AG04450 (cell line): ENCODE measurements around the gene SHISA7. TPM values are rescaled to one million over a fixed set of nuclear protein-coding genes. Genes with fewer than 3 reads are reported as not detected.

Experiments
- CTCF ChIA-PET: fragments of 300-600, 350-600 bp; formaldehyde crosslinking; extraction: SDS; loops from one replicate; lab custom pipeline; 2022; ENCODE audit warnings: antibody characterized with exemption, inconsistent platforms; lab: Charles Lee
- POLR2A ChIA-PET: fragments of 350-600 bp; formaldehyde crosslinking; extraction: SDS; loops from one replicate; lab custom pipeline; 2021; ENCODE audit warnings: antibody characterized with exemption, inconsistent platforms; lab: Yijun Ruan, JAX
- DNase-seq: peaks from one replicate; pipeline ENCODE4 v3.0.0-alpha.2; 2011; ENCODE audit warnings: low read depth, low spot score
- H3K27ac ChIP-seq: one replicate; pipeline ENCODE4 v1.5.1; 2012; ENCODE audit warnings: low read depth, low read length, control low read depth
- H3K27me3 ChIP-seq: one replicate; pipeline ENCODE4 v1.6.0; 2012; ENCODE audit warnings: low read length; ENCODE audit not compliant: control insufficient read depth, insufficient read depth
- H3K4me3 ChIP-seq: 2 replicates; pipeline ENCODE4 v1.5.1; 2011; ENCODE audit warnings: mild to moderate bottlenecking, low read depth, low read length, control low read depth
- H3K9me3 ChIP-seq: 2 replicates; pipeline ENCODE4 v1.5.1; 2012; ENCODE audit warnings: low read length; ENCODE audit not compliant: control insufficient read depth, insufficient read depth
- polyA minus RNA-seq: library from RNA; depleted of rRNA, polyadenylated mRNA; stranded (reverse); fragments of >200 nt; gene quantifications from 2 replicates; pipeline ENCODE4 v1.2.3, GENCODE V29; 2011; rRNA and poly(A)+ RNA removed
- polyA plus RNA-seq: library from polyadenylated mRNA; depleted of rRNA; stranded (reverse); fragments of >200 nt; gene quantifications from 2 replicates; pipeline ENCODE4 v1.2.3, GENCODE V29; 2011; rRNA removed
- TF ChIP-seq, protein P1 (sequence below): IDR thresholded peaks from 2 replicates; pipeline ENCODE4 v1.5.1; 2011; ENCODE audit warnings: low read depth, low read length, control low read depth, inconsistent platforms

The SHISA7 gene
- polyA plus RNA-seq (0.01 TPM in 1 of 2 replicates, not detected in the other), polyA minus RNA-seq (0.04 and 0.18 TPM in 2 replicates)

DNA sequence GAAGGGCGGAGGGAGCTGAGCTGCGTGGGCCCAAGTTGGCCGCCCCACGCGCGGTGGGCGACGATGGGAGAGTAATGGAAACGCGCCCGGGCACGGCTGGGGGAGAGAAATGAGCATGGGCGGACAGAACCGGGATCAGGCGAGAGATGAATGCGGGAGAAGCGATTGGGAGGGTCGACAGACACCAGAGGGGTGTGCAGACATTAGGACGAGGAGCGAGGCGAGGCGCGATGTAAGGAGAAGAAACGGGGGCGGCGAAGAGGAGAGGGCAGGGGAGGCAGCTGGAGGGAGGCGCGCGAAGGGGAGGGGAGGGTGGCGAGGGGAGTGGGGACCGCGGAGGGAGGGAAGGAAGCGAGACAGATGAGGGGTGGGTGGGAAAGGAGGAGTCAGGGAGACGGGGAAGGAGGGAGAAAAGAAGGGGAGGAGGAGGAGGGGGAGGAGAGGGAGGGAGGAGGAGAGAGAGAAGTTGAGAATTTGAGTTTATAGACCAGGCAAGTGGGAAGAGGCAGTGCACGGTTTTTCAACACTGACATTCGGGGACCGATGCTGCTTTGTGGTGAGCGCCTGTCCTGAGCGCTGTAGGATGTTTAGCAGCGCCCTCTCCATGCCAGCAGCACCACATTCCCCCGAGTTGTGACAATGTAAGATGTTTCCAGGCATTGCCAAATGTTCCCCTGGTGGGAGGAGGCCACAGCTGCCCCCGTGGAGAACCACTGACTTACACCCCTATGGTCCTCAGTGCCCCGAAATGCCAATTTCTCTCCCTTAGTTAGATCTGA is at the start of gene SHISA7:
TSS of gene SHISA7 (minus strand) at position 256 of the 779 bp plus-strand sequence. CDS start 437 bp downstream, outside the sequence.
- ChIA-PET POLR2A (no interaction called here), CTCF (no interaction called here)
- DNase-seq, result no peak
- Histone ChIP-seq H3K9me3 (peaks cover 8% of the 10 kb centered on the region; the same call in 1 of the 2 replicates), H3K4me3 (no peak within 1 kb of the TSS), H3K27me3 (peaks cover 66% of the 10 kb centered on the region), H3K27ac (no peak within 1 kb of the TSS)
- TF ChIP-seq, protein P1, sequence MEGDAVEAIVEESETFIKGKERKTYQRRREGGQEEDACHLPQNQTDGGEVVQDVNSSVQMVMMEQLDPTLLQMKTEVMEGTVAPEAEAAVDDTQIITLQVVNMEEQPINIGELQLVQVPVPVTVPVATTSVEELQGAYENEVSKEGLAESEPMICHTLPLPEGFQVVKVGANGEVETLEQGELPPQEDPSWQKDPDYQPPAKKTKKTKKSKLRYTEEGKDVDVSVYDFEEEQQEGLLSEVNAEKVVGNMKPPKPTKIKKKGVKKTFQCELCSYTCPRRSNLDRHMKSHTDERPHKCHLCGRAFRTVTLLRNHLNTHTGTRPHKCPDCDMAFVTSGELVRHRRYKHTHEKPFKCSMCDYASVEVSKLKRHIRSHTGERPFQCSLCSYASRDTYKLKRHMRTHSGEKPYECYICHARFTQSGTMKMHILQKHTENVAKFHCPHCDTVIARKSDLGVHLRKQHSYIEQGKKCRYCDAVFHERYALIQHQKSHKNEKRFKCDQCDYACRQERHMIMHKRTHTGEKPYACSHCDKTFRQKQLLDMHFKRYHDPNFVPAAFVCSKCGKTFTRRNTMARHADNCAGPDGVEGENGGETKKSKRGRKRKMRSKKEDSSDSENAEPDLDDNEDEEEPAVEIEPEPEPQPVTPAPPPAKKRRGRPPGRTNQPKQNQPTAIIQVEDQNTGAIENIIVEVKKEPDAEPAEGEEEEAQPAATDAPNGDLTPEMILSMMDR, result no peak

DNA sequence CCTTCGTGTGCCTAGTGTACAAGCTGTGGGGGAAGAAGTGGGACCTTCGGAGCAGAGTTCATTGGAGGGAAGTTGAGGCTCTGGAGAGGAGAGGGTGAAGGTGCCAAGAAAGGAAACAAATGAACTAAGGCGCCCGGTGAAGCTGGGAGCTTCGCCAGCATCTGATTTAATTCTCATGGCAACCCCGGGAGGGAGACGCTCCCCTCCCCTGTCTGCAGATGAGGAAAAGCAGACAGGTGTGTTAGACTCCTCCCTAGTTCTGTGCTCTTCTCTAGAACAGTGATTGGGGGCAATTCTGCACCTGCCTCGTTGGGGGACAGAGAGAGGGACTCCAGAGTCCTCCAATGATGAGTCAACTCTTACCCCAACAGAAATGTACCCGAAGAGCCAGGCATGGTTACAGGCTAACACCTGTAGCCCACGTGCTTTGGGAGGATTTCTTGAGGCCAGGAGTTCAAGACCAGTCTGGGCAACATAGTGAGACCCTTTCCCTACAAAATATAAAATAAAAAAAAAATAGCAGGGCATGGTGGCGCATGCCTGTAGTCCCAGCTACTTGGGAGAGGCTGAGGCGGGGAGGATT is 49.4 kb upstream of the SHISA7 start:
- no peak for DNase-seq
- Histone ChIP-seq H3K9me3 (no peaks in the 10 kb centered on the region), H3K27me3 (no peaks in the 10 kb centered on the region), H3K27ac (no peak overlapping the region), H3K4me3 (no peak overlapping the region)
- ChIA-PET CTCF (interaction anchor here (7.6 to 8.4 kb wide), 2 partner anchors 12 to 24 kb away, joined by 62 to 69 read pairs; no protein-coding TSS in a partner anchor), POLR2A (no interaction called here)
- TF ChIP-seq, protein P1, result no peak

DNA sequence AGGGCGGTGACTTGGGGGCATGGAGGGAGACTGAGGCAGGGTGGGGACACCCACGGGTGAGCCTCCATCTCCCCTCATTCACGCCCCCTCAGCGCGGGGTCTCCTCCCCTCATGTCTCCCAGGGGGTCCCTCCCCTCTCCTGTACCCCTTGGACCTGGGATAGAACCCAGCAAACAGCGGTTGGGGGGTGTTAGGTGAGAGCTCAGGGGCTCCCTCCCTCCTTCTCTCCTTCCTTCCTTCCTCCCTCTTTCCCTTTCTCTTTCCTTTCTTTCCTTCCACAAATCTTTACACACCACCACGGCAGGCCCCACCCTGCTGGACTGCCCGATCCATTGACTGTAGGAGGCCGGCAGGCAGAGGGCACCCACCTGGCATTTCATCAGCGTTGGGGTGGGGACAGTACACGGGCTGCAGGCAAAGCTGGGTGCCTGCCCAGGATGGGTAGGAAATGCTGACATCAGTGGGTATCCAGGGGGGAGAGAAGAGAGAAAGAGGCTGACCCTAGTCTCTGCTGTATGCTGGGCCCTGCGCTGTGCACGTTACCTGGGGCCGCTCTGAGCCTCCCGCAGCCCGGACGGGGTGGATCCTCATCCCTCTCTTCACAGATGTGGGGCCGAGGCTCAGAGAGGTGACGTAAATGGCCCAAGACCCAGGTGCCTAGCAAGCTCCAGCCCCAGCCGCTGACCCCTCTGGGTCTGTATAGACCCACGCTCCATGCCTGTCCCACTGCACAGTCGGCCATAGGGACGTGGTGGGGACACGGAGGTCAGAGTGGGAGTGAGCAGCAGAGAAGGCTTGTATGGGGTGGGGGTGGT is 48.7 kb upstream of the SHISA7 start:
- Histone ChIP-seq H3K27ac (no peak overlapping the region), H3K27me3 (no peaks in the 10 kb centered on the region), H3K9me3 (no peaks in the 10 kb centered on the region), H3K4me3 (no peak overlapping the region)
- TF ChIP-seq, protein P1, result no peak
- POLR2A ChIA-PET, result interaction anchor here (1.0 kb wide), 1 partner anchor 30 kb away, joined by 3 read pairs; no protein-coding TSS in a partner anchor
- CTCF ChIA-PET, result interaction anchor here (7.6 to 8.4 kb wide), 2 partner anchors 13 to 24 kb away, joined by 62 to 69 read pairs; no protein-coding TSS in a partner anchor
- DNase-seq, result no peak

DNA sequence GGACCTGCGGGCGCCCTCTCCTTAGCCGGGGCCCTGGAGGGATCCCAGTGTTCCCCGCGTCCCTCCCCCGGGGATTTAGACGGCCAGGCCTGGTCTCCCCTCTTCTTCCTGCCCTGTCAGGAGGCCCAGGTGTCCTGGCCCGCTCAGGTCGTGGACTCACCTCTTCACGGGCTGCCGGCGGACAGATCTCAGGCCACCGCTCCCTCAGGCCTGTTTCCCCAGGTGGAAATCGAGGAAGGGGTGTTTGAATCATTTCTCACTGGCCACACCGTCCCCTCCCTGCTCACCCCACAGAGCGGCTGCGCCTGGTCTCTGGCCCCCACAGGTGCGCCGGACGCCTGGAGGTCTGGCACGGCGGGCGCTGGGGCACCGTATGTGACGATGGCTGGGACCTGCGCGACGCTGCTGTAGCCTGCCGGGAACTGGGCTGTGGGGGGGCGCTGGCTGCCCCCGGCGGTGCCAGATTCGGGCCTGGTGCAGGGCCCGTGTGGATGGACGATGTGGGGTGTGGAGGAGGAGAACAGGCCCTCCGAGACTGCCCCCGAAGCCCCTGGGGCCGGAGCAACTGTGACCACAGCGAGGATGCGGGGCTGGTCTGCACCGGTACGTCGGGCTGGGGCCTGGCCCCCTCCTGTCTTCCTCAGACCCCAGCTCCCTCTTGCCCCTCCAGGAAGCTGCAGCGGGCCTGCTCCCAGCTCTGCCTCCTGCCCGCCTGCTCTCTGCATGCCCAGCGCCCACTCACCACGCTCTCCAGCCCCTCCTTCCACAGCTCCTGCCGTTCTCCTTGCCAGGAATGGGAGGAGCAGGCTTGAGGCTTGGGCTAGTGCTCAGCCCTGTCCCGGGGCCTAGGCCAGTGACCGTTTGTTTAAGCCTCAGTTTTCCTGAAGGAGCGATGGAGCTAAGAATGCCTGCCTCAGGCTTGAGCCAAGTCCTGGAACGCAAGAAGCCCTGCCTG is 47.7 kb upstream of the SHISA7 start:
- TF ChIP-seq, protein P1, result no peak
- no peak for DNase-seq

More for the DNA sequence above, 47.7 kb upstream of the SHISA7 start:
- Histone ChIP-seq H3K9me3 (no peaks in the 10 kb centered on the region), H3K27me3 (no peaks in the 10 kb centered on the region), H3K27ac (no peak overlapping the region), H3K4me3 (no peak overlapping the region)
- POLR2A ChIA-PET, result interaction anchor here (1.0 kb wide), 1 partner anchor 29 kb away, joined by 3 read pairs; no protein-coding TSS in a partner anchor
- CTCF ChIA-PET, result interaction anchor here (0.6 to 8.4 kb wide), 3 partner anchors 14 to 32 kb away, joined by 4 to 69 read pairs (median 62); no protein-coding TSS in a partner anchor
